GM12801 (cell line): ENCODE data around the gene NOL12.

Experiments
- CTCF ChIP-seq: IDR thresholded peaks from one replicate; pipeline ENCODE4 v1.5.1; 2011; ENCODE audit warnings: control low read depth; ENCODE audit not compliant: insufficient read length; ENCODE audit errors: extremely low read depth

The NOL12 gene

GRCh38 chr22:37674248-37674647 lies 11.9 kb upstream of the NOL12 start:
- no peak for TF ChIP-seq CTCF

GRCh38 chr22:37674951-37675929 lies 10.9 kb upstream of the NOL12 start, which contains the start of gene LGALS1:
LGALS1 (plus strand) TSS chr22:37675636; CDS start chr22:37675703, 67 bp downstream.
- TF ChIP-seq CTCF, result no peak

GRCh38 chr22:37675930-37676735 lies 10.0 kb upstream of the NOL12 start:
- no peak for TF ChIP-seq CTCF

- no peak for TF ChIP-seq CTCF
These were observed 9.2 kb upstream of the NOL12 start for GRCh38 chr22:37676736-37677492.

- TF ChIP-seq CTCF, result no peak
These were observed 8.6 kb upstream of the NOL12 start for GRCh38 chr22:37677493-37677974.

GRCh38 chr22:37678372-37678771 lies 7.8 kb upstream of the NOL12 start:
- no peak for TF ChIP-seq CTCF
